ENCODE results near the gene EML1. TPM values are rescaled to one million over a fixed set of nuclear protein-coding genes. Genes with fewer than 3 reads are reported as not detected.

Gene EML1
- total RNA-seq, 1 donor from 2014 or later: 0.39 TPM

DNA sequence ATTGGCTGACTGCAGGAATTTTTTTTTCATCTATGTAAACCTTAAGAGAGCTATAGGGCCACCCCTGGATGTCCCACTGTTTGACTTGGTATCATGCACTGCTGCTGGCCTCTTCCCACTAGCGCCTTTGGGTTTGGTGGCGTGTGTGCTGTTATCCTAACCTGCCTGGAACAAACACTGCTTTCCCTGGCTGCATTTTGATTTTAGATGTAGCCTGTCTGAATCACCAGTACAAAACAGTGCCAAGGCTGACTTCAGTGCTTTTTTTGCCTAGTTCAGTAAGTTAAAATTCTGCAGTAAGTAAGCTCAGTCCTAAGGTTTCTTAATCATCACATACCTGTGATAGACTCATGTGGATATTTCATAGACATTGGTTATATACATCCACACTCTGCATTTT, 99.2 kb downstream of the EML1 start:
- intact Hi-C loops (cut with micrococcal nuclease): no loop called here

- intact Hi-C loops (cut with micrococcal nuclease): no loop called here
Observed at GRCh38 chr14:99896361-99896760, 103.1 kb downstream of the EML1 start.

GRCh38 chr14:99899578-99900178, 106.5 kb downstream of the EML1 start:
- intact Hi-C loops (cut with micrococcal nuclease): no loop called here

DNA sequence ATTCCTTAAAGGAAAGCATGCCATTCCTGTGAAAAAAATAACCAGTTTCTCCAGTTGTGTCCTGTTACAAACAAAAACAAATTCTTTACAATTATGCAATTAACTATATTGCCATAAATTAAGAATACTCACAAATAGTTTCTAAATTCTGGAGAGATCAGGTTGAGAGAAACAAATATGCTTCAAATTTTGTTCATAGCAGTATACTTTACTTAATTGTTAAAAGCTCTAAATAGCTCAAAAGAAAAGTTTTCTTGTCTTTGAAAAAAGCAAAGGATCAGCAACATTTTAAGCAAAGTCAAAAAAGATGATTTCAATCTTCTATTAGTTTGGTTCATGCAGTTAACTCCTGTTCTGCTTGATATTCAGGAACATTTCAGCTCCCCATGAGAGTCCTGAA, 109.7 kb downstream of the EML1 start:
- intact Hi-C loops (cut with micrococcal nuclease): no loop called here

DNA sequence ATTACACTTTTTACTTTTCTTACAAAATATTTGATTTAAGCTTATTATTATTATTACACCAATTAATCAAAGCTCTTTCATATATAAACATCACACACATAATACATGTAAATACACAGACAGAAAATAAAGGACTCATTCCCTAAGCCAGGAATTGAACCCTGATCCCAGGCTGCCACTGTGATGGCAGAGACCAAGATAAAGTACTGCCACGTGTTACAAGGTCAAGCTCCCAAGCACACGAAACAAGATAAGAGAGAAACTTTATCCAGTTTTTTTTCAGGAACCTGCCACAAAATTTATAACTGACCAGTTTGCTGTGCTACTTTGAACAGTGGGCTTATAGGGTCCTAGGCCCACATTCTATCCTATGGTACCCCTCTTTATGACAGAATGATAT, 111.3 kb downstream of the EML1 start:
- intact Hi-C loops (cut with micrococcal nuclease): no loop called here

GRCh38 chr14:99905121-99905520, 111.9 kb downstream of the EML1 start:
- intact Hi-C loops (cut with micrococcal nuclease): no loop called here

GRCh38 chr14:99907761-99908652, 114.8 kb downstream of the EML1 start:
- intact Hi-C loops (cut with micrococcal nuclease): no loop called here

GRCh38 chr14:99908653-99909250, 115.5 kb downstream of the EML1 start:
- intact Hi-C loops (cut with micrococcal nuclease): no loop called here

DNA sequence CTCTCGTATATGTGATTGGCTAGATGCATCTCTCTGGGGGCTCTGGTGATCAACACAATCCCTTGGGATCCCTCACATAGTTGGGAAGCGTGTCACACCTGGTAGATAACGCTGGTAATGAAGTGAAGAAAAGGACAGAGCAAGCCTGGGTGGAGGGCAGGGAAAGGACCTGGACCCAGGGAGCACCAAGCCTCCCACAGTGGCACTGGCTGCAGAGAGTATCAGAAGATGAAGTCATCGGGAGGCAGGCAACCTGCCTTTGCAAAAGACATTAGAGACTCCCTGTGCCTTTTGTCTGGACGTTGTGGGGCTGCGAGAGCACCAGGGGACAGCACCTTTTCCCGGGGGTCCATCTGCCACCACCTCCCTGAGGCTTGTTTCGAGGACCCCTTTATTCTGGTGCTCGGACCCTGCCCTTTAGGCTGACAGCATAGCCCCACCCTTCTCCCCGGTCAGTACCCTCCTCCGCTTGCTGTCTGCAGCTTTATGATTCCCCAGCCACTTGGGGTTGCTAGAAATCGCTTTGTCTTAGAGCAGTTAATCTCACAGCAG, 116.4 kb downstream of the EML1 start:
- intact Hi-C loops (cut with micrococcal nuclease): no loop called here

DNA sequence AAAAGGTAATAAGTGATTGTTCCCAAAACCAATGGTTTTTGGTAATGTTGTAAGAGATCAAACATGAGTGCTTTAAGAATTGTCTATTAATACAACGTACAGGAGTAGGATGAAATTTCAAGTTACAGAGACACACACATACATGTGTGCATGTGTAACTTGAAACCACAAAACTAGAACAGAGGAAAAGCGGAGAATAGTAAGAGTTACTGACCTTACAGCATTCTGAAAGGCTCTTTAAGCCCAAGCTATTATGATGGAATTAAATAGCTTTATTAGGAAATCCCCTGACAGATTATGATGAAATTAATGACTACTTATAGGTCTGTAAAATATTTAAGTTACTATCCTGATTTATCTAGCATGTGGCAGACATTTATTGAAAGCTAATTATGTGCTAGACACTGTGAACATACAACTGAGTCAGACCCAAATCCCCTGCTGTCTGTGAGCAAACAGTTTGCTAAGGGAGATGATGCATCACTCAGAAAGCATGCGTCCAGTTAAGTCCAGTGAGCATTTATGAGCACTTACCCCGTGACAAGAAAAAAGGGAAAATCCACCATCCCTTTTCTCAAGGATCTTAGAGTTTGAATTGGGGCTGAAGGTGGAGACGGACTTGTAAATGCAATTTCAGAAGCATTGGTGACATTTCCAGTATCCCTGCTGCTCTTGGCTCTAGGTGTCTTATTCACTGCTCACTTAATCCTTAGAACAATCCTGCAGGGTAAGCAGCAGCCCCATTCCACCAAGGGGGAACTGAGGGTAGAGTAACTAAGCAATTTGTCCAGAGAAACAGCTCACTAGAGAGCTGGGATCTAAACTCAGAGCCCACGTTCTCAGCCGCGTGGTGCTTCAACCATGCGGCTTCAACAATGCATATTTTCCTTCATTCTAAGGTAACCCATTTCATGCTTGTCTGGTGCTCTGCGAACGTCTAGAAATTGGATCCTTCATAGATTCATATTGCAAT, 117.4 kb downstream of the EML1 start:
- intact Hi-C loops (cut with micrococcal nuclease): no loop called here

- intact Hi-C loops (cut with micrococcal nuclease): no loop called here
Observed at GRCh38 chr14:99915305-99916090, 122.3 kb downstream of the EML1 start.

GRCh38 chr14:99916091-99916383, 122.8 kb downstream of the EML1 start:
- intact Hi-C loops (cut with micrococcal nuclease): no loop called here

DNA sequence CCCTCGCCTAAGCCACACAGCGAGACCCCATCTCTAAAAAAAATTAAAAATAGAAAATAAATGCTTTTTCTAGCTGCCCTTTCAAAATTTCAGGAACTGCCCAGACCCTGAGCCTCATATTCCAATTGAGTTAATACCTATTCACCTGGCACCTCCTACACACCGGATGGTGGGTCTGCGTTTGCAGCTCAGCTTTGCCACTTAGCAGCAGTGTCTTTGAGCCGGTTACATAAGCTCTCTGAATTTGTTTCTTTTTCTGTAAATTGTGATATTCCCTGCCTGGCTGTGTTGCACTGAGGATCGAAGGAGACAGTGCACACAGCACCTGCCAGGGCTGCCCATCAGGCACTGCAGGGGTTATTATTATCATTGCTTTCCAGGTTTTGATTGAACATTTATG, 125.6 kb downstream of the EML1 start:
- intact Hi-C loops (cut with micrococcal nuclease): no loop called here

GRCh38 chr14:99921425-99921824, 128.2 kb downstream of the EML1 start:
- intact Hi-C loops (cut with micrococcal nuclease): no loop called here

DNA sequence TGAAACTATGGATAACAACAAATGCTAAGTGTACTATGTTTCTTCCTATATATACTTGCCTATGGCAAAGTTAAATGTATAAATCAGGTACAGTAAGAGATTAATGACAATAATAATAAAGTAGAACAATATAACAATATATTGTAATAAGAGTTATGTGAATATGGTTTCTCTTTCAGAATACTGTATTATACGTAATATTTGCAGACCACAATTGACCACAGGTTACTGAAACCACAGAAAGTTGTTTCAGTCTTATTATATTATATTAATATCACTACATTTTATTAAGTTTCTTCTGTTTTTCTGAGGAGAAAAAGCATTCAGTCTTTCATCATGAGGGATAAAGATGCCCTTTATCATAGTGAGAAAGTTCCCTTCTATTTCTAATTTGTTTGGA, 131.2 kb downstream of the EML1 start:
- intact Hi-C loops (cut with micrococcal nuclease): no loop called here

GRCh38 chr14:99925471-99925870, 132.3 kb downstream of the EML1 start:
- intact Hi-C loops (cut with micrococcal nuclease): no loop called here

GRCh38 chr14:99928963-99929362, 135.8 kb downstream of the EML1 start:
- intact Hi-C loops (cut with micrococcal nuclease): no loop called here

DNA sequence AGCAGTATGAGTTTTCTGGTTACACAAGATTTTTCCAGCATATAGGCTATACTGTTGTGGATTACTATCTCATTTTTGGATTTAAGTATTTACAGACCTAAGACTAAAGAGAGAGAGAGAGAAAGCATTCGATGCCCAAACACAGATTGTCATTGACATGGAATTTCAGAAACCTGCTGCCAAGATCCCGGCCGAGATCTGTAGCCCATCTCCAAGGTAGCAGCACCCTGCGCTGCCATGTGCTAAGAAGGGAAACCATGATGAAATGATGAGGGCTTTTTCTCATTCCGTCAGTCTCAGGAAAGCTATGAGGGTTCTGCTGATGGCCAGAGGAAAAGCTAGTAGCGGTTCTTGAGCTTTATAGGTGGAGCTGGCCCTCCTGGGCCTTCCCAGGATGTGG, 136.4 kb downstream of the EML1 start:
- intact Hi-C loops (cut with micrococcal nuclease): no loop called here

- intact Hi-C loops (cut with micrococcal nuclease): no loop called here
Observed at GRCh38 chr14:99930420-99931274, 137.4 kb downstream of the EML1 start.

DNA sequence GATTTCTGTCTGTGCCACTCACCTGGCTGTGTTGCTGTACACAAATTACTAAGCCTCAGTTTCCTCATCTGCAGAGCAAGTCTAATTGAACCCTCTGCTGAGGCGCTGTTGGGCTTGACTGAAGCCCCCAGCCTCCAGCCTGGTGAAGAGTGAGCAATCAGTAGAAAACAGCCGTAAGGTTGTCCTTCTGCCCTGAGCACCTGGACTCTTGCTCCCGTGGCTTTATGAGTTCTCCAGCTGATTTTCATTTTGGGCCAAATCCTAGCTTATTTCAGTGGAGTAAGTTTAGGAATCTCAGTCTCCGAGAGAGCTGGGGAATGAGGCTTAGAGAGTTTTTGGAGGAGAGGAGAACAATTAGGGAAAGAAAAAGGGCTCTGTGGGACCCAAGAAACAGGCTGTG, 138.1 kb downstream of the EML1 start:
- intact Hi-C loops (cut with micrococcal nuclease): no loop called here
